ENCODE data around the gene ISOC1.

Gene ISOC1

DNA sequence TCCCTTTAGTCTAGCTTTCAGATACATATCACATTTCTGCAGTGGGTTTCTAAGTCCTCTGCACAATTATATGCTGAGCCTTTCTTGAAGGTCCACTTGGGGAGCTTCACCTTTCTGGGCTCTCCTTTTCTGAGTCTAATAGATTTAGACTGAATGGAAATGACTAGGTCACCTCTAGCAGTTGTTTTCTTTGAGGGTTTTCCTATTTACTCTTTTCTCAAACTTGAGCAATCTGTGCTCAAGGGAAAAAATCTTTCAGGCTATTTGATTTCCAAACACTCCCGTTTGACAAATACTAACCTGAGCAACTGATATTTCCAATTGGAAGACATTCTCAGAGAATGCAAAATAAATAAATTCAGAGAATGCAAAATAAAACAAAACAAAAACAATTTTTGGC, 39.0 kb downstream of the ISOC1 start:
- H3K9ac ChIP-seq (ENCODE audit: low read depth, low read length): no peak overlapping the region
- H3K4me1 ChIP-seq (ENCODE audit: insufficient read depth, low read length): no peaks in the 10 kb centered on the region
- no peaks in the 10 kb centered on the region for H3K9me3 ChIP-seq (ENCODE audit: control insufficient read depth, insufficient read depth, low read length)
- H3K36me3 ChIP-seq (ENCODE audit: insufficient read depth, low read length): no peaks in the 10 kb centered on the region

DNA sequence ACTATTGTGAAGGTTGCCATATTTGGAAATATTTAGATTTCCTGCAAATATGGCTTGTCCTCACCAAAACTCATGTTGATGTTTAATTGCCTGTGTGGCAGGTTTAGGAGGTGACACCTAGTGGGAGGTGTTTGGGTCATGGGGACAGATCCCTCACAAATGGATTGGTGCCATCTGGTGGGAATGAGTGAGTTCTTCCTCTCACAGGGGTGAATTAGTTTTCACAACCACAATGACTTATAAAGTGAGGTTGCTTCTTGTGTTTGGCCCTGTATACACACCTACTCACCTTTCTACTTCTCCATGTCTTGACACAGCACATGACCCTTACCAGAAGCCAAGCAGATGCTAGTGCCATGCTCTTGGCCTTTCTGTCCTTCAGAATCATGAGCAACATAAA, 41.1 kb downstream of the ISOC1 start:
- Histone ChIP-seq H3K9me3 (ENCODE audit: control insufficient read depth, insufficient read depth, low read length) (no peaks in the 10 kb centered on the region), H3K4me1 (ENCODE audit: insufficient read depth, low read length) (no peaks in the 10 kb centered on the region), H3K9ac (ENCODE audit: low read depth, low read length) (no peak overlapping the region), H3K36me3 (ENCODE audit: insufficient read depth, low read length) (no peaks in the 10 kb centered on the region)

- no peaks in the 10 kb centered on the region for H3K36me3 ChIP-seq (ENCODE audit: insufficient read depth, low read length)
- H3K9ac ChIP-seq (ENCODE audit: low read depth, low read length): no peak overlapping the region
- H3K4me1 ChIP-seq (ENCODE audit: insufficient read depth, low read length): no peaks in the 10 kb centered on the region
- no peaks in the 10 kb centered on the region for H3K9me3 ChIP-seq (ENCODE audit: control insufficient read depth, insufficient read depth, low read length)
Observed at GRCh38 chr5:129137637-129138036, 43.1 kb downstream of the ISOC1 start.

DNA sequence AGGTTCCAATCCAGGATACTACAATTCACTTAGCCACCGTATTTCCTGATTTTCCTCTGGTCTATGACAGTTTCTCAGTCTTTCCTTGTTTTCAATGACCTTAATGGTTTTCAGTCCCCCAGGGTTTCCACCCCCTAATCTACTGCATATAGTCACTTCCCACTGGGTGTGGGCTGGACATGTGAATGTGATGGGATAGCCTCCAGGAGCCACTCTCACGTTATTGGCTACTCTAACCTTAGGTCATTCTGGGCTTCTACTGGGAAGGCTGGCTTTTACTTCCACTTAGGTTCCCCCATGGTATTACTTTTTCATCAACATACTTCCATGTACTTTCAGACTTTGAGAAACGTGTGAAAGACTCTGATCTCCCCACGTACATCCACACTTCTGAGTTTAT, 46.5 kb downstream of the ISOC1 start:
- H3K36me3 ChIP-seq (ENCODE audit: insufficient read depth, low read length): no peaks in the 10 kb centered on the region
- H3K9ac ChIP-seq (ENCODE audit: low read depth, low read length): no peak overlapping the region
- no peaks in the 10 kb centered on the region for H3K9me3 ChIP-seq (ENCODE audit: control insufficient read depth, insufficient read depth, low read length)
- H3K4me1 ChIP-seq (ENCODE audit: insufficient read depth, low read length): no peaks in the 10 kb centered on the region

GRCh38 chr5:129141696-129142095, 47.1 kb downstream of the ISOC1 start:
- Histone ChIP-seq H3K9ac (ENCODE audit: low read depth, low read length) (no peak overlapping the region), H3K4me1 (ENCODE audit: insufficient read depth, low read length) (no peaks in the 10 kb centered on the region), H3K9me3 (ENCODE audit: control insufficient read depth, insufficient read depth, low read length) (no peaks in the 10 kb centered on the region), H3K36me3 (ENCODE audit: insufficient read depth, low read length) (no peaks in the 10 kb centered on the region)

GRCh38 chr5:129155876-129156275, 61.3 kb downstream of the ISOC1 start:
- no peaks in the 10 kb centered on the region for H3K36me3 ChIP-seq (ENCODE audit: insufficient read depth, low read length)
- no peak overlapping the region for H3K9ac ChIP-seq (ENCODE audit: low read depth, low read length)
- no peaks in the 10 kb centered on the region for H3K4me1 ChIP-seq (ENCODE audit: insufficient read depth, low read length)
- no peaks in the 10 kb centered on the region for H3K9me3 ChIP-seq (ENCODE audit: control insufficient read depth, insufficient read depth, low read length)

DNA sequence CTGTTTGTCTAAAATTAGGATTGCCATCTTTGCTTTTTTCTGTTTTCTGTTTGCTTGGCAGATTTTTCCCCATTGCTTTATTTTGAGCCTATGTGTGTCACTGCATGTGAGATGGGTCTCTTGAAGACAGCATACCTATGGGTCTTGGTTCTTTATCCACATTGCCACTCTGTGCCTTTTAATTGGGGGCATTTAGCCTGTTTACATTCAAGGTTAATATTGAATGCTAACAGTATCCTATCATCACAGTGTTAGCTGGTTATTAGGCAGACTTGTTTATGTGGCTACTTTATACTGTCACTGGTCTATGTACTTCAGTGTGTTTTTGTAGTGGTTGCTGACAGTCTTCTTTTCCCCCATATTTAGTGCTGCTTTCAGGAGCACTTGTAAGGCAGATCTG, 67.3 kb downstream of the ISOC1 start:
- Histone ChIP-seq H3K9me3 (ENCODE audit: control insufficient read depth, insufficient read depth, low read length) (no peaks in the 10 kb centered on the region; the same call in 1 of the 2 replicates), H3K4me1 (ENCODE audit: insufficient read depth, low read length) (no peaks in the 10 kb centered on the region), H3K9ac (ENCODE audit: low read depth, low read length) (no peak overlapping the region), H3K36me3 (ENCODE audit: insufficient read depth, low read length) (no peaks in the 10 kb centered on the region)
